Measurements from ENCODE around the gene TET3.

DNA sequence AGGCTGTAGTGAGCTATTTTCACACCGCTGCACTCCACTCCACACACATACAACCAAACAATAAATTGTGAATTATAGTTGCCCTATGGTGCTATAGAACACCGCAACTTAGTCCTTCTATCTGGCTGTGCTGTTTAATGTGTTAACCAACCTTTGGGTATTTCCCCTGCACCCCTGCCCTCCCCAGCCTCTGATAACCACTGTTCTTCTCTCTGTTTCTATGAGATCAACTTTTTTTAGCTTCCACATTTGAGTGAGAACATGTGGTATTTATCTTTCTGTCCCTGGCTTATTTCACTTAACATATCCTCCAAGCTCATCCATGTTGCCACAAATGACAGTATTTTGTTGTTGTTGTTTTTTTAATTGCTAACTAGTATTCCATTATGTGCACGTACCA lies 32.5 kb downstream of the TET3 start:
- TF ChIP-seq, protein P1, sequence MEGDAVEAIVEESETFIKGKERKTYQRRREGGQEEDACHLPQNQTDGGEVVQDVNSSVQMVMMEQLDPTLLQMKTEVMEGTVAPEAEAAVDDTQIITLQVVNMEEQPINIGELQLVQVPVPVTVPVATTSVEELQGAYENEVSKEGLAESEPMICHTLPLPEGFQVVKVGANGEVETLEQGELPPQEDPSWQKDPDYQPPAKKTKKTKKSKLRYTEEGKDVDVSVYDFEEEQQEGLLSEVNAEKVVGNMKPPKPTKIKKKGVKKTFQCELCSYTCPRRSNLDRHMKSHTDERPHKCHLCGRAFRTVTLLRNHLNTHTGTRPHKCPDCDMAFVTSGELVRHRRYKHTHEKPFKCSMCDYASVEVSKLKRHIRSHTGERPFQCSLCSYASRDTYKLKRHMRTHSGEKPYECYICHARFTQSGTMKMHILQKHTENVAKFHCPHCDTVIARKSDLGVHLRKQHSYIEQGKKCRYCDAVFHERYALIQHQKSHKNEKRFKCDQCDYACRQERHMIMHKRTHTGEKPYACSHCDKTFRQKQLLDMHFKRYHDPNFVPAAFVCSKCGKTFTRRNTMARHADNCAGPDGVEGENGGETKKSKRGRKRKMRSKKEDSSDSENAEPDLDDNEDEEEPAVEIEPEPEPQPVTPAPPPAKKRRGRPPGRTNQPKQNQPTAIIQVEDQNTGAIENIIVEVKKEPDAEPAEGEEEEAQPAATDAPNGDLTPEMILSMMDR (IDR thresholded peaks at IDR 0.05): no peak
- TF ChIP-seq POLR2A (IDR thresholded peaks at IDR 0.05): no peak

All from uterus (tissue), 2 donors.